HepG2 (cell line): ENCODE data around the gene CBX2. TPM values are rescaled to one million over a fixed set of nuclear protein-coding genes. Genes with fewer than 3 reads are reported as not detected.

Experiments
- AFF4 ChIP-seq: sonication (generic); formaldehyde crosslinking; IDR thresholded peaks from 2 replicates; pipeline ENCODE4 v1.4.0; 2020; ENCODE audit warnings: missing genetic modification reagents
- AHDC1 ChIP-seq: sonication (generic); formaldehyde crosslinking; IDR thresholded peaks from 2 replicates; pipeline ENCODE4 v1.5.1; 2020; ENCODE audit warnings: mild to moderate bottlenecking, missing genetic modification reagents, borderline replicate concordance
- BCL3 ChIP-seq: sonication (generic); formaldehyde crosslinking; IDR thresholded peaks from 2 replicates; pipeline ENCODE4 v1.5.1; 2020; ENCODE audit warnings: mild to moderate bottlenecking, missing genetic modification reagents, moderate library complexity
- GPN1 ChIP-seq: sonication (generic); formaldehyde crosslinking; IDR thresholded peaks from 2 replicates; pipeline ENCODE4 v1.5.1; 2020; ENCODE audit warnings: missing genetic modification reagents, borderline replicate concordance
- NFIB ChIP-seq: sonication (generic); formaldehyde crosslinking; IDR thresholded peaks from 2 replicates; pipeline ENCODE4 v1.9.0; 2021; ENCODE audit warnings: missing genetic modification reagents, mild to moderate bottlenecking, borderline replicate concordance
- NPAS2 ChIP-seq: sonication (generic); formaldehyde crosslinking; IDR thresholded peaks from 2 replicates; pipeline ENCODE4 v1.8.0; 2022; ENCODE audit warnings: mild to moderate bottlenecking, missing genetic modification reagents, borderline replicate concordance
- PAWR ChIP-seq: sonication (generic); formaldehyde crosslinking; IDR thresholded peaks from 2 replicates; pipeline ENCODE4 v1.4.0; 2020; ENCODE audit warnings: missing genetic modification reagents, mild to moderate bottlenecking, borderline replicate concordance
- PHB2 ChIP-seq: fragments of 450-650 bp; IDR thresholded peaks from 2 replicates; pipeline ENCODE4 v1.6.1; 2018; ENCODE audit not compliant: partially characterized antibody
- PITX1 ChIP-seq: sonication (generic); formaldehyde crosslinking; IDR thresholded peaks from 2 replicates; pipeline ENCODE4 v1.5.1; 2020; ENCODE audit warnings: mild to moderate bottlenecking, missing genetic modification reagents
- POLR2G ChIP-seq: fragments of 200-400 bp; formaldehyde crosslinking; IDR thresholded peaks from 2 replicates; pipeline ENCODE4 v1.6.1; 2018; ENCODE audit warnings: mild to moderate bottlenecking, low read depth, low read length, moderate library complexity
- RFX1 ChIP-seq: fragments of 450-650 bp; IDR thresholded peaks from 2 replicates; pipeline ENCODE4 v1.6.1; 2017
- SAP130 ChIP-seq: IDR thresholded peaks from 2 replicates; pipeline ENCODE4 v1.6.1; 2016; ENCODE audit warnings: low read depth
- SP1 ChIP-seq, 2 experiments: fragments of 450-650 bp in 1 of 2; sonication (generic) in 1 of 2; formaldehyde crosslinking in 1 of 2; IDR thresholded peaks; 2 replicates each; pipeline versions ENCODE4 v1.4.0 to v1.6.1; 2016 to 2020; ENCODE audit warnings: missing genetic modification reagents in 1 of 2
- SP4 ChIP-seq: sonication (generic); formaldehyde crosslinking; IDR thresholded peaks from 2 replicates; pipeline ENCODE4 v1.8.1; 2023; ENCODE audit warnings: mild to moderate bottlenecking, missing genetic modification reagents
- TCF12 ChIP-seq, 2 experiments: fragments of 450-650 bp in 1 of 2; sonication (generic) in 1 of 2; formaldehyde crosslinking in 1 of 2; IDR thresholded peaks; 2 replicates each; pipeline versions ENCODE4 v1.6.1 to v1.8.0; 2017 to 2022; ENCODE audit warnings: antibody characterized with exemption in 1 of 2, mild to moderate bottlenecking in 1 of 2, missing genetic modification reagents in 1 of 2, moderate library complexity in 1 of 2
- ZBTB7A ChIP-seq: sonication (generic); formaldehyde crosslinking; IDR thresholded peaks from 2 replicates; pipeline ENCODE4 v1.8.0; 2022; ENCODE audit warnings: mild to moderate bottlenecking, missing genetic modification reagents
- ZFYVE20 ChIP-seq: sonication (generic); formaldehyde crosslinking; IDR thresholded peaks from 2 replicates; pipeline ENCODE4 v1.8.0; 2023; ENCODE audit warnings: low read depth, mild to moderate bottlenecking, moderate library complexity, missing genetic modification reagents, borderline replicate concordance
- ZNF335 ChIP-seq: sonication (generic); formaldehyde crosslinking; IDR thresholded peaks from 2 replicates; pipeline ENCODE4 v1.4.0; 2020; ENCODE audit warnings: missing genetic modification reagents
- ZNF543 ChIP-seq: sonication (generic); formaldehyde crosslinking; IDR thresholded peaks from 2 replicates; pipeline ENCODE4 v1.4.0; 2020; ENCODE audit warnings: mild to moderate bottlenecking, missing genetic modification reagents
- polyA plus RNA-seq, 8 experiments: library from polyadenylated mRNA; depleted of rRNA in 3 of 8; stranded (reverse) in 7 of 8; unstranded in 1 of 8; fragments of >200 nt; fragmentation: Illumina TruSeq in 4 of 8; extraction: Trizol in 4 of 8; gene quantifications; 2 replicates each; pipeline versions ENCODE4 v1.2.1 to v1.2.3, GENCODE V29; 2011 to 2016; ENCODE audit warnings: low read depth in 4 of 8, missing spikeins in 1 of 8, mixed read lengths in 1 of 8; ENCODE audit not compliant: insufficient read depth in 1 of 8
- total RNA-seq, 5 experiments: library from RNA; depleted of rRNA; stranded (reverse); fragments of >200 nt; fragmentation: Illumina TruSeq; extraction: Trizol; gene quantifications; 2 replicates each; pipeline ENCODE4 v1.2.3, GENCODE V29; 2016; ENCODE audit warnings: low read depth in 1 of 5

The CBX2 gene
- total and polyA plus RNA-seq, 2 of the 13 experiments (the other 11 are each of a cell fraction or from before 2014, with no cell fraction given) = 14.5 to 31.1 TPM

GRCh38 chr17:79830763-79831264 lies 52.9 kb downstream of the CBX2 start (continued):
- TF ChIP-seq PITX1 = 0 out of 2 replicates have a peak, but pooled peaks have one; percentile 3
- TF ChIP-seq BCL3 (CRISPR knock-in tag) = peak; percentile 39; the same call in 1 of the 2 replicates
- peak; percentile 75 for TF ChIP-seq ZBTB7A (CRISPR knock-in tag)
- TF ChIP-seq GPN1 (CRISPR knock-in tag) = no peak
- 0 out of 2 replicates have a peak, but pooled peaks have one; percentile 35 for TF ChIP-seq AHDC1 (CRISPR knock-in tag)
- no peak for TF ChIP-seq ZNF335
- peak; percentile 41; the same call in 1 of the 2 replicates for TF ChIP-seq ZNF543 (CRISPR knock-in tag)
- no peak for TF ChIP-seq AFF4
- 0 out of 2 replicates have a peak, but pooled peaks have one; percentile 6 for TF ChIP-seq SAP130 (CRISPR knock-in tag)
- TF ChIP-seq ZFYVE20 (CRISPR knock-in tag) = no peak
- no peak for TF ChIP-seq PHB2
- TF ChIP-seq POLR2G = no peak
- TF ChIP-seq SP4 (CRISPR knock-in tag) = no peak
- TF ChIP-seq SP1 (IDR thresholded peaks at IDR 0.05) = no peak
- TF ChIP-seq SP1 (CRISPR knock-in tag; IDR thresholded peaks at IDR 0.05) = no peak
- no peak for TF ChIP-seq NPAS2 (CRISPR knock-in tag)
- no peak for TF ChIP-seq TCF12 (IDR thresholded peaks at IDR 0.05)
- peak; percentile 23; the same call in 1 of the 2 replicates for TF ChIP-seq TCF12 (CRISPR knock-in tag; IDR thresholded peaks at IDR 0.05)
- TF ChIP-seq PAWR (CRISPR knock-in tag) = 0 out of 2 replicates have a peak, but pooled peaks have one; percentile 17
- no peak for TF ChIP-seq NFIB (CRISPR knock-in tag)
- no peak for TF ChIP-seq RFX1
